DMS153 treated with DMSO at 0.1 percent for 48 hours (cell line): ENCODE results near the gene TMOD1.
"Not testable (repeated sequence)": the region's sequence is repeated elsewhere in the genome, so short reads cannot be mapped to it uniquely, and the experiment has no call there.

ENCODE experiments used
- DNase-seq: peaks from one replicate; lab custom pipeline; 2025; ENCODE audit not compliant: unreplicated experiment; lab: John Stamatoyannopoulos, UW

The TMOD1 gene

DNA sequence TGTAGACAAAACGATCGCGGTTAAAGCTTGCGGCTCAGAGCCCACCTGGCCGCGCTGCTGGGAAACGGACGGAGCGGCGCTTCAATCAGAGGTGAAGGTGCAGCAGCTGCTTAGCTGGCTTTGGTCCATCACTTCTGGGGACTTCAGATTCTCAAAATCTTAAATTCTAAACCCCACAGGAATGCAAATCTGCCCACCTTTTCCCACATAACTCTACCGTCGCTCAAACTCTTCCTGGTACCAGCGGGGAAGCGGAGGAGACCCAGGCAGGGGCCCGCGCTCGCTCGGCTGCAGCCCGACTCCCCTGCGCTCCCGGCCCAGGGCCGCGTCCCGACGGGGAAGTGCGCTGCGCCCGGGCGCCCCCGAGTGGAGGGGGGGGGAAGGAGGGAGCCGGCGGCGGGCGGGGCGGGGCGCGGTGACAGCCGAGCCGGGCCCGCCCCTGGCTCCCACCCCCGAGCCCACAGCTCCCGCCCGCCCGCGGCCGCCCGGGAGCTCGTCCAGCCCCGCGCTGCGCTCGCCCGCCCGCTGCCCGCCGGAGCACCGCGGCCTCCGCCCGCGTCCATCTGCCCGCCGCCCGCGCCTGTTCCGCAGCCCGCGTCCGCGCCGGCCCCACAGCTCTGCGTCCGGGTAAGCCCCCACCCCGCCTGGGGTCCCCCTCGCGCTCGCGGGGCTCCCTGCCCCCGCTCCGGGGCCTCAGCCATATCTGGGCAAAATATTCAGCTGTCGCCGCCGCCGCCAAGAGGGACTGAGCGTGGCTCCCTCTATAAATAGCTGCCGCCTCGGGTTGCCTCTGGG lies at the start of gene TMOD1:
TSS of gene TMOD1 (plus strand) at position 490 of the 795 bp plus-strand sequence. CDS start 22,523 bp downstream, outside the sequence.
- peak; percentile 27 for DNase-seq

DNA sequence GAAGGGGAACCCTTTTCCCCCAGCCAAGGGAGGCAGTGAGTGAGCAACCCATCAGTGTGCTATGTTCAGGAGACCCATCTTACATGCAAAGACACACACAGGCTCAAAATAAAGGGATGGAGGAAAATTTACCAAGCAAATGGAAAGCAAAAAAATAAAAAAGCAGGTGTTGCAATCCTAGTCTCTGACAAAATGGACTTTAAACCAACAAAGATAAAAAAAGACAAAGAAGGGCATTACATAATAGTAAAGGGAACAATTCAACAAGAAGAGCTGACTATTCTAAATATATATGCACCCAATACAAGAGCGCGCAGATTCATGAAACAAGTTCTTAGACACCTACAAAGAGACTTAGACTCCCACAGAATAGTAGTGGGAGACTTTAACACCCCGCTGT lies 47.9 kb upstream of the TMOD1 start:
- DNase-seq: not testable (repeated sequence)

DNA sequence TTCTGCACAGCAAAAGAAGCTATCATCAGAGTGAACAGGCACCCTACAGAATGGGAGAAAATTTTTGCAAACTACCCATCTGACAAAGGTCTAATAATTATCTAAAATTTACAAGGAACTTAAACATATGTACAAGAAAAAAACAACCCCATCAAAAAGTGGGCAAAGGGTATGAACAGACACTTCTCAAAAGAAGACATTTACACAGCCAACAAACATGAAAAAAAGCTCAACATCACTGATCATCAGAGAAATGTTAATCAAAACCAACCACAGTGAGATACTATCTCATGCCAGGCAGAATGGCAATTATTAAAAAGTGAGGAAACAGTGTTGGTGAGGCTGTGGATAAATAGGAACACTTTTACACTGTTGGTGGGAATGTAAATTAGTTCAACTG lies 44.6 kb upstream of the TMOD1 start:
- not testable (repeated sequence) for DNase-seq

DNA sequence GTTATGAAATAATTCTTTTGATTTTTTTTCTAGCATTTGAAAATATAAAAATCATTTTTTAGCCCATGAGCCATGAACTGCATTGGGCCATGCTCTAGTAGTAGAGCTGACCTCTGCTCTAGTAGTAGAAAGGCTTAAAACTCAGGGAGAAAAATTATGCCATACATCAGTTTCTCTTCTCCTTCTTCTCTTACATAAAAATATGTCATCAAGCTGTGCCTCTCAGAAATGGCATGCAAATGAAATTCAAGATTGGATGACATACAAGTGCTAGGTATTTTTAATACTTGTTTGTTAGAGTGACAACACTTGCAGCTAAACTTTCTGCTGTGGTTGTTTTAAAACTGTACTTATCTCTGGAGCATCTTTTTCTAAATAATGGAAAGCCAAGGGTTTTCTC lies 42.1 kb upstream of the TMOD1 start:
- DNase-seq: no peak

DNA sequence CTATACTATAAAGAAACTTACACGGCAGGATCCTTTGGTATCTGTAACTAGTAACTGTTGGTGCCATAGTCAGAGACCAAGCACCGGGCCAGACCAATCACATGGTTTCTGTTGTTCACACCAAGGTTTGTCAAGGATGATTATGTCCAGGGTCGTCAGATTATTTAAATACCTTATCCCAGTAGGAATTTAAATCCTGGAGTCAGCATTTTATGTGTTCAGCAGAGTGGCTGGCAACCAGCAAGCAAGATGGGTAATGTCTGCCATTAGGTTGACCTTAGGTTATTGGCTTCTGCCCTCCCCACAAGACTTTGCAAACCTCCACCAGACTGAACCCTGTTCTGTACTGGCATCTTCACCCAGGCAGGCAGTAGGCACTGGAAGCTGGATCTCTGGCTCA lies 39.3 kb upstream of the TMOD1 start:
- no peak for DNase-seq

DNA sequence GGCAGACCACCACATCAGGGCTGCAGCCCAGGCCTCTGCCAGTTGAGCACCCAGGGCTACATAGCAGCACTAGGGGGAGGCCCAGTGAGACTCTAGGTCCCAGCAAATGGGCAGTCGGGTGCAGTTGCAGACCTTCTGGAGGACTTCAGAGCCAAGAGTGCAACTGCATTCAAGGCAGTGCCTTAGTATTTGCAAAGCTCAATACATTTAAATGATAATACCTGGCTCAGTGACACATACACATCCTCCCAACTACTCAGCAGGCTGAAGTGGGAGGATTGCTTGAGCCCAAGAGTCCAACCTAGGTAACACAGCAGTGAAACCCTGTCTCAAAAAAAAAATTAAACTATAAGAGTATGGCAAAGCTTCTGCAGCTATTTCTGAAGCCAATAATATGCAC lies 38.6 kb upstream of the TMOD1 start:
- DNase-seq: no peak

DNA sequence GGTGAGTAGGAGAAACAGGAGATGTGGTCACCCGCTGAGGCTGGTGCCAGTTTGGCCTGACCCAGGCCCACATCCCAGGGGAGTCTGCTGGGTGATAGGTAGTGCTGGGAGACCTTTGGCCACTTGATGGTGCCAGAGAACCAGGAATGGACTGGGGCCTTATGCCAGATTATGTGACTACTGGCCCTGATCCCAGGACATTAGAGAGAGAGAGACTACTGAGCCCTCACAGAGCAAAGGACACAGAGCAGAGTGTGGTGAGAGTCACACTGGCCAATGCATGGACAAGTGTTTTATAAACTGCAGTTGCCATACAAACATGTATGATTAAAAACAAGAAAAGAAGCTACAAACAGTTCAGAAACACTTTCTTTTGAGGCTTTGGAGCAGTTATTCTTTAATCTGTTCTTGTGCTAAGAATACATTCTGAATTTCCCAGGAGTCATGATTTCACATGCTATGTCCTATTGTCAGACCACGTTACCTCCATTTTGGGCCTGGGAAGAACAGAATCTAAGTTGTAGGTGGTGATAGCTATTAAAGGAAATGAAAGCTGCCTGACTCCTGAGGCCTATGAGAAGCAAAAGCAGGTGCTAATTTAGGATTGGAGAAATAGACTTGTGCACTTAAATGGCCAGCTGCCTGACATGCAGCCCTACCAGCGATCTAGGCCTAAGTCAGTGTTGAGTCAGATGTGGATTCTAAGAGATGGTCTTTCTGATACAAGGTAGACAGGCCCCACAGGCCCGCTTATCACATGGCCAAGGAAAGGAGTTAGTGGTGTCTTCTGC lies 32.6 kb upstream of the TMOD1 start:
- peak; percentile 31 for DNase-seq

DNA sequence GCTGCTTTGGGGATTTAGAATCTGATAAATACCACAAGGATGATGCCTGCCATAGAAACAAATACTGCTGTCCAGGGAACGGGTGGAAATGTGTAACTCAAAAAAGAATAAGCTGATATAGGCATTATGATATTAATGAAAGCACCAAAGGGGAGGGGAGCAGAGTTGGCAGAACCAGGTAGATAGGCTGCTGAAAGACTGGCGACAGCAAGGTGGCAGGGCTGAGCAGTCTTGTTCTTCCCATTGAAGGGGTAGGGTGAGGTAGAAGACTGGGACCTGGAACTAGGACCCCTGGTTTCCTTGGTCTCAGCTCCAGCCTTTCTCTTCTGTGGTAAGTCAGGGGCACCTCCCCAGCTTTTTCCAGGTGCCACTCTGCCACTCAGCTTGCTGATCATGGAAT lies 31.4 kb upstream of the TMOD1 start:
- no peak for DNase-seq

DNA sequence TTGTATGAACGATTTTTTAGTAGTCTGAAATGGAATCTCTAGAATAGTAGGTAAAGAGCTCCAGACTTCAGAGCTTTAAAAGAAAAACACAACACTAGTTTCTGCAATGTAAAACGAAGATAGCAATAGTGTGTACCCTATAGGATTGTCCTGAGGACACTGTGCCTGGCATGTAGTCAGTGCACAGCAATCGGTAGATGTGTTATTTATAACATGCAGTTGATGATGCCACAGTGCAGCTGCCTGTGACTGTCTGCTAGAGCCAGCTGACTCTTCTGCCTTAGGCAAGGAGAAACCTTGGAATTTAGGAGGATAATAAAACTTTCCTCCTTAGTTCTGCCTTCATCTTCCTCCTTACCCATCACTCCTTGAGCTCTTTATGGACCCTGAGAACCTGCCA lies 27.7 kb upstream of the TMOD1 start:
- DNase-seq: no peak

DNA sequence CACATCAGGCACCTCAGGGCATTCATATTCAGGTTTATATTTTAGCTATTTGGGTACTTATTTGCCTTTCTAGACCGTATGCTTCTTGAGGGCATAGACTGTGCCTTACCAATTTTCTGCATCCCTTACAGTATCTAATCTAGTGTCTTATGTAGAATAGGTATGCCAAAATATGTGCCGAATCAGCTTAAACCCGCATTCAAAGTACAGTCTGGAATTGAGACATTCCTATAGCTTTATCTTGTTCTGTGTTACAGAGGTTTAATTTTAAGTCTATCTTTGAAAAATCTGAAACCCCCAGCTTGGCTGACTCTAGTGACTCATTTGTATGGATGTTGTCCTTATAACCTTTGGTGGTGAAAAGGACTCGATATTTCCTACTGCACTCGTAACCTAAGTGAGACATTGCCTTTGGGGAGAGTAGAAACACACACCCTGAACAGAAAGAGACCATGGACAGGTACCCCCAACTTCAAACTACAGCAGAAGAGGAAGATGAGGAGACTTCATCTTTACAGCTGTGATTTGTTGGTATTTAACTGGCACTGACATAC lies 27.0 kb upstream of the TMOD1 start:
- no peak for DNase-seq

DNA sequence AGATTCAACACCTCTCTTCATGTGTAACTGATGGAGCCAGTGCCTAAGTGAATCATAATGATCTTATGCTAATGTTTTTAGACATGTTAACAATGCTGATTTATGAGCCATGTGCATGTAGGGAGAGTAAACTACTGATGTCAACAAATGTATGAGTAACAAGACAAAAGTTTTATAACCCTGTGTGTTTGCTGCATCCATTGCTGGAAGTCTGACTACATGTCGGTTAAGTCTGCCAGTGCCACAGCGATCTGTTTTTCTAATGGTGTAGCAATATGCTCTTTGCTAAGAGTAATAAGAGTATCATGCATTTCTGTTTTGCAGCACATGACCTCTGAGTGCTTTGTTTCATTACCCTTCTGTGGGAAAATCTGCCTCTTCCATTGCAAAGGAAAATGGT lies 26.4 kb upstream of the TMOD1 start:
- no peak for DNase-seq

DNA sequence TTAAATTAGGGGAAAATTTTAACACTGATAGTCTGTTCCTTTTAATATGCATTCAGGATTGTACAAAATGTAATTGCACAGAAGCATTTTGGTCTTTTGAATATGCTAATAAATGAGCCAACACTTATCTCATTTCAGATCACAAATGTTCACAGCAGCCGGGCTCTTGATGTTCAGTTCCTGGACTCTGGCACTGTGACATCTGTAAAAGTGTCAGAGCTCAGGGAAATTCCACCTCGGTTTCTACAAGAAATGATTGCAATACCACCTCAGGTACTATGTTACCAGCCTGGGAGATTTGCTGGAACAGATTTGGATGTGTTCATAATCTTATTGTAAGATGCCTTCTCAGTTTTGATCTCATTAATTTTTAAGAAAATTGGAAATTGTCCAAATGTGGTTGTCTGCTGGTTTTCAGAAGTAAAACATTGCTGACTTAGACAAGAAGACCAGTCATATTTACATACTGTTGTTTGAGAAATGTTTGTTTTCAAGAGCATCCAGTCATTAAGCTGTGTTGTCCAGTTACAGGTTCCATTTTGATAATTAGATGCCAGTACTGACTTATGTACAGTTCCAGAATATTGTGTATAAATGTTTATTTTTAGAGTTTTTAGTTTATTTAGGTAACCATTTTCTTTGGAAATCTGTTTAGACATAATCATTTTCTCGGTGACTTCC lies 23.0 kb upstream of the TMOD1 start:
- DNase-seq: no peak

DNA sequence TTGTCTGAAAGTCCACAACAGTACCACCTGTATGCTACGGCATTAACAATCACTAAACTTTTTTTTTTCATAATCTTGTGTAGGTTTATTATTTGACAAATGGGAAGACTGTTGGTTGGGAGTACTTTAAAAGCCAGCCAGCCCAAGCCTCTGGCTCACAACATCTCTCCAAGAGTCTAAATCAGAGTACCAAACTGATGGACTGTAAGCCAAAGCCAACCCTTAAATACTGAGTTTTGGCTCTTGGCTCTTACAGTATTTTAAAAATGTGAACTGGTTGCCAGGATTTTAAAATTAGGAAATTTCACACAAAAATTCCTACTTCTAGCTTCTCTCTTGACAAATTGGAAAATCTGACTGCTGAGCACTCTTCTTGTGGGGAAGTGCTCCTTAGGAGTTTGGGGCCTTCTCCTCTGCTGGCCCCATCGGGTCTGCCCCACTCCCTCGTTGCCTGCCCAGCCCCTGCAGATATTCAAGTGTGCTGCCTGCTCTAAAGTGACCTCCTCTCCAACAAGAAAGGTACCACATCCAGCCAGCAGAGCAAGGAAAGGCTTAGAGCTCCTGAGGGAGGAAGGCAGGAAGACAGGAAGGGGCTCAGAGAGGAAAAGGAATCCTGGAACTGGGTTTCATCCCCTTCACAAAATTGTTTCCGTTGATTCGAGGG lies 21.8 kb upstream of the TMOD1 start:
- no peak for DNase-seq

DNA sequence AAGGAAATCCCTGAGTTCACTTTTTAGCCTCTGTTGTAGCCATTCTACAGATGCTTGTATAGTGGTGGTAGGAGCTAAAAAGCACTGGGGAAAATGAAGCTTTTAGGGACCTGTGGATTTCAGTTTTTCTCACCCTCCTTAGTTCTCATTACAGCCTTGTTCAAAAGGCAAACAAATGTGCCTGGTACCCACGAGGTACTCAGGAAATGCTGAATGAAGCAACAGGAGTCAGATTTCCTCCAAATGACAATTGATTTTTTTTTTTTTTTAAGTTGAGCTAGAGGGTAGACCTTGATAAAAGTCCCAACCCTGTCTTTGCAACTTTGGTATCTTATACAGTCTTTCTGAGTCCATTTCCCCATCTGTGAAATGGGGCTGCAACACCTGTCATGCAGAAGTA lies 21.3 kb upstream of the TMOD1 start:
- DNase-seq: no peak

DNA sequence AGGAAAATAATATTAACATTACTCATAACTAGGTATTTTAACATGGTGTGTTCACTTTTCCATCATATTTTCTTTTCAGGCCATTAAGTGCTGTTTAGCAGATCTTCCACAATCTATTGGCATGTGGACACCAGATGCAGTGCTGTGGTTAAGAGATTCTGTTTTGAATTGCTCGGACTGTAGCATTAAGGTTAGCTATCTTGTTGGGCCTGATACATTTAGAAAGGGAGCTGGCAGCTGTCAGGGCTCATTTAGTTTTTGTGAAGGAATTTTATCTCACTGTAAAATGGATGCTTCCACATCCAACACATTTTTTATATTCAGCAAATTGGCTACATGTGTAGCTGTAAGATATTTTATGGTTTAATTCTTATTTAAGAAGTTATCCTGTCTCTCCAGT lies 20.7 kb upstream of the TMOD1 start:
- no peak for DNase-seq

DNA sequence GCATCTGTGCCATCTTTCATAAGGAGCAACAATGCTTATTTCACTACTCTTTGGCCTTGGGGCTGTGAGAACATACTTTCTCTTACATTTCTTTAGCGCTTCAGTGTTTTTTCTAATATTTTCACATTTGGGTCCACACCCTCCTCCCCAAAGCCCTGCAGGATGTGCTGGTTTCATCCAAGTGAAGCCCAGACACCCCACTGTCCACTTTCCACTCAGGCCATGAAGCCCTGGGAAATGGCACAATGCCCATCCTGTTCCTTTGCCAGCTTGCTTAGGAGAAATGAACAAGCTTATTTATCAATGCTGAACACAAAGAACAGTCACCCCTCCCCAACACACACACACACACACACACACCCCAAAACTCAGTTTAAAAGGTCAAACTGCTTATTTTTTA lies 17.3 kb upstream of the TMOD1 start:
- DNase-seq: no peak

DNA sequence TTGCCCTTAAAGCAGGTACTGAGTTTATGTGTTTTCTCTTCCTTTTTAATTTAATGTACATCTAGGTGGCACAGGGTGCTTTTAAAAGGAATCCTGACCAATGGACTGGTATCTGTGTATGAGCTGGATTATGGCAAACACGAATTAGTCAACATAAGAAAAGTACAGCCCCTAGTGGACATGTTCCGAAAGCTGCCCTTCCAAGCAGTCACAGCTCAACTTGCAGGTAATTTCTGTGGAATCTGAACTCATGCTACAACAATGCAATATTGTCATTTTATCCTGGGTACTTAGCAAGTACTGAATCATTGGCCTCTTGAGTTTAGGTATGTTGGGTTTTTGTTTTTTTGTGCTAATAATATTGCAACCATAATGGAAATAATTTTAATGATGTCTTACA lies 14.4 kb upstream of the TMOD1 start:
- no peak for DNase-seq

DNA sequence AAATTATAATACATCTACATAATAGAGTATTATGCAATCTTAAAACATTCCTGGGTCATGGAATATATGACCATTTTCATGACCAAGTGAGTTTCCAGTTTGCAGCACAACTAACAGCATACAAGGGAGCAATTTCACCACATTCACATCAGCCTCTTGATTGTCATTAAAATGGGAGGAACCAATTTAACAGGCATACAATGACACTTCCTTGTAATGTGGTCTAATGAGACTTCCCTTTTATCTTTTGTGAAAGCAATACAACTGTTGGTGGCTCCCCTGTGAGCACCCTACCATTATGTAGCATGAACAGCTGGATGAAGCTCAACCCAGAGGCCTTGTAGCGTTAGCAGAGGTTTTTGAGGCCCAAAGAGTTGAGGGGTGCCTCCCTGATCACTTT lies 13.6 kb upstream of the TMOD1 start:
- no peak for DNase-seq

DNA sequence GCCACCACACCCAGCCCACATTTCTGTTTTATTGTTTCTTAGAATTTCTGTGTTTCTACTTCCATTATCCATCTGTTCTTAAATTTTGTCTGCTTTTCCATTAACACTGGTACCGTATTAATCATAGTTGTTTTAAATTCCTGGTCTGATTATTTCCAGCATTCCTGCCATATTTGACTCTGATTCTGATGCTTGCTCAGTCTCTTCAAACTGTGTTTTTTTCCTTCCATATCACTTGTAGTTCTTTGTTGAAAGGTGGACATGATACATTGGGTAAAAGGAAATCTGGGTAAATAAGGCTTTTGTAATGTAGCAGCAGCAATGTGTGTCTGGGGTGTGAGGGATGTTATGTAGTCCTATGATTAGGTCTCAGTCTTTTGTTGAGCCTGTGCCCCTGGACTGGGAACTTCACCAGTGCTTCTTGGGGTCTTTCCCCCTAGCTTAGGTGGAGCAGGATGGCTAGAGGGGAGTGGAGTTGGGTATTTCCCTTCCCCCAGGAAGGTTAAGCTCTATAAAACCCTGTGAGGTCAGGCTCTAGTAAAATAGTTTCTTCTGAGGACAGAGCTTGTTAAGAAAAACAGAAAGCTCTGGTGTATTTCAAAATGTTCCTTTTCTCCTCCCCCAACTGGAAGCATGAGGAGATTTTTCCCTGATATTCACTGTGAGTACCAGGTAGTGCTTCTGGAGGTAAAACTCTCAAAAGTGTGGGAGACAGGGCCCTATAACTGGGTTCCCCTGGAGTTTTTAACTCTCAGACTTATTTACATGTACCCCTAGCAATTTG lies 10.1 kb upstream of the TMOD1 start:
- DNase-seq: no peak
